H1 (cell line): Measurements from ENCODE around the gene TRABD2B. TPM values are rescaled to one million over a fixed set of nuclear protein-coding genes. Genes with fewer than 3 reads are reported as not detected.
A peak's percentile ranks its signal among the peaks of the same experiment; 100 is the strongest.

Experiments used
- CTCF ChIA-PET: fragments of 300-600 bp; sonication (Branson Sonifier 250); formaldehyde crosslinking; loops from one replicate; lab custom pipeline; 2021; ENCODE audit not compliant: partially characterized antibody; lab: Charles Lee
- POLR2A ChIA-PET: fragments of 300-600 bp; sonication (Branson Sonifier 250); formaldehyde crosslinking; loops from one replicate; lab custom pipeline; 2021; ENCODE audit warnings: inconsistent platforms; ENCODE audit not compliant: partially characterized antibody; lab: Charles Lee
- DNase-seq, 2 experiments: peaks; one replicate each; pipeline versions ENCODE4 v3.0.0 to v3.0.0-alpha.2; 2010 to 2022; ENCODE audit warnings: low spot score in 2 of 2, low read depth in 1 of 2, mixed read lengths in 1 of 2
- FAIRE-seq: peaks from 2 replicates; lab custom pipeline; 2011; peaks lifted over from hg19 to GRCh38; lab: Jason Lieb, UNC
- H2AFZ ChIP-seq: 2 replicates; pipeline ENCODE4 v1.8.1; 2012; ENCODE audit warnings: low read length, inconsistent platforms
- H2AK5ac ChIP-seq: 2 replicates; pipeline ENCODE4 v1.6.1; 2013; ENCODE audit warnings: low read depth, low read length
- H2BK120ac ChIP-seq: replicated peaks from 2 replicates; pipeline ENCODE3; 2013; ENCODE audit warnings: low read depth, low read length, inconsistent platforms
- H2BK12ac ChIP-seq: 2 replicates; pipeline ENCODE4 v1.6.1; 2013; ENCODE audit warnings: low read depth, low read length
- H2BK15ac ChIP-seq: 2 replicates; pipeline ENCODE4 v1.6.1; 2013; ENCODE audit warnings: low read length
- H2BK20ac ChIP-seq: 2 replicates; pipeline ENCODE4 v1.6.1; 2013; ENCODE audit warnings: low read length
- H2BK5ac ChIP-seq: 2 replicates; pipeline ENCODE4 v1.6.1; 2013; ENCODE audit warnings: low read depth, low read length
- H3K14ac ChIP-seq: 2 replicates; pipeline ENCODE4 v1.6.1; 2013; ENCODE audit warnings: inconsistent platforms; ENCODE audit not compliant: insufficient read length
- H3K18ac ChIP-seq: 2 replicates; pipeline ENCODE4 v1.6.1; 2013; ENCODE audit warnings: low read length; ENCODE audit errors: extremely low read depth
- H3K23ac ChIP-seq: 2 replicates; pipeline ENCODE4 v1.6.1; 2013; ENCODE audit warnings: inconsistent platforms; ENCODE audit not compliant: insufficient read length
- H3K23me2 ChIP-seq: 2 replicates; pipeline ENCODE4 v1.6.1; 2013; ENCODE audit warnings: low read depth, low read length
- H3K27ac ChIP-seq: 2 replicates; pipeline ENCODE4 v1.6.1; 2011; ENCODE audit warnings: low read depth, low read length, inconsistent platforms
- H3K27me3 ChIP-seq, 4 experiments: replicated peaks in 1 of 4; 1 replicate in 1 of 4; 2 replicates in 3 of 4; pipeline versions ENCODE4 v1.6.1 to v1.8.1; 2011 to 2013; ENCODE audit warnings: low read length in 3 of 4, mild to moderate bottlenecking in 3 of 4, inconsistent platforms in 2 of 4, mixed read lengths in 2 of 4, moderate library complexity in 1 of 4; ENCODE audit not compliant: control insufficient read depth in 3 of 4, insufficient read depth in 3 of 4; ENCODE audit errors: extremely low read depth in 1 of 4
- H3K36me3 ChIP-seq, 4 experiments: 2 replicates each; pipeline versions ENCODE4 v1.6.1 to v1.8.1; 2011 to 2013; ENCODE audit warnings: mild to moderate bottlenecking in 4 of 4, low read length in 3 of 4, moderate library complexity in 2 of 4, control low read depth in 1 of 4, inconsistent platforms in 1 of 4; ENCODE audit not compliant: insufficient read depth in 4 of 4, control insufficient read depth in 2 of 4
- H3K4ac ChIP-seq: replicated peaks from 2 replicates; pipeline ENCODE3; 2013; ENCODE audit warnings: low read length, low read depth, mixed read lengths, inconsistent platforms; ENCODE audit not compliant: insufficient read length
- H3K4me1 ChIP-seq, 4 experiments: replicated peaks in 1 of 4; 1 replicate in 1 of 4; 2 replicates in 3 of 4; pipeline versions ENCODE4 v1.6.1 to v1.8.1; 2011 to 2013; ENCODE audit warnings: low read length in 3 of 4, inconsistent platforms in 2 of 4, mixed read lengths in 1 of 4; ENCODE audit not compliant: insufficient read depth in 4 of 4, control insufficient read depth in 3 of 4
- H3K4me2 ChIP-seq, 2 experiments: 2 replicates each; pipeline versions ENCODE4 v1.6.1 to v1.8.1; 2011 to 2013; ENCODE audit warnings: low read depth in 2 of 2, low read length in 2 of 2, control low read depth in 1 of 2, inconsistent platforms in 1 of 2, mild to moderate bottlenecking in 1 of 2; ENCODE audit not compliant: insufficient read depth in 1 of 2
- H3K4me3 ChIP-seq, 4 experiments: fragments of 200-600, 300-600 bp in 1 of 4; sonication (generic), shearing (Covaris generic), sonication (Bioruptor Twin) in 1 of 4; 2 replicates each; pipeline versions ENCODE4 v1.5.1 to v1.8.1; 2011 to 2016; ENCODE audit warnings: low read length in 4 of 4, low read depth in 3 of 4, control low read depth in 2 of 4, inconsistent platforms in 2 of 4, mild to moderate bottlenecking in 2 of 4, mixed read lengths in 1 of 4, moderate library complexity in 1 of 4; ENCODE audit not compliant: insufficient read depth in 2 of 4; ENCODE audit errors: extremely low read depth in 1 of 4
- H3K56ac ChIP-seq: replicated peaks from 2 replicates; pipeline ENCODE3; 2013; ENCODE audit warnings: low read depth, mild to moderate bottlenecking, mixed read lengths, low read length, inconsistent platforms; ENCODE audit not compliant: insufficient read length
- H3K79me1 ChIP-seq: 2 replicates; pipeline ENCODE4 v1.6.1; 2013; ENCODE audit warnings: low read depth, low read length, control low read depth
- H3K79me2 ChIP-seq, 2 experiments: 2 replicates each; pipeline versions ENCODE4 v1.6.1 to v1.8.1; 2012 to 2013; ENCODE audit warnings: low read length in 2 of 2, mild to moderate bottlenecking in 2 of 2, inconsistent platforms in 1 of 2; ENCODE audit not compliant: insufficient read depth in 2 of 2, control insufficient read depth in 1 of 2
- H3K9ac ChIP-seq, 4 experiments: replicated peaks in 1 of 4; 1 replicate in 1 of 4; 2 replicates in 3 of 4; pipeline versions ENCODE4 v1.6.1 to v1.8.1; 2011 to 2013; ENCODE audit warnings: low read depth in 3 of 4, low read length in 3 of 4, control low read depth in 2 of 4, mild to moderate bottlenecking in 2 of 4, moderate library complexity in 2 of 4, inconsistent platforms in 1 of 4; ENCODE audit errors: extremely low read depth in 1 of 4
- H3K9me3 ChIP-seq, 2 experiments: 2 replicates each; pipeline versions ENCODE4 v1.6.1 to v1.8.1; 2012 to 2013; ENCODE audit warnings: mild to moderate bottlenecking in 2 of 2, moderate library complexity in 2 of 2, control low read depth in 1 of 2, inconsistent platforms in 1 of 2, low read depth in 1 of 2, low read length in 1 of 2, mixed read lengths in 1 of 2; ENCODE audit not compliant: insufficient read depth in 2 of 2
- H4K20me1 ChIP-seq, 2 experiments: replicated peaks in 1 of 2; 2 replicates each; pipeline versions ENCODE3 to v1.8.1; 2011 to 2013; ENCODE audit warnings: inconsistent platforms in 2 of 2, low read length in 2 of 2, mild to moderate bottlenecking in 1 of 2; ENCODE audit not compliant: insufficient read depth in 2 of 2, control insufficient read depth in 1 of 2
- H4K5ac ChIP-seq: 2 replicates; pipeline ENCODE4 v1.6.1; 2013; ENCODE audit warnings: low read length, low read depth, mixed read lengths, inconsistent platforms; ENCODE audit not compliant: insufficient read length
- H4K8ac ChIP-seq: 2 replicates; pipeline ENCODE4 v1.8.0; 2013; ENCODE audit warnings: mild to moderate bottlenecking, moderate library complexity, low read length, inconsistent platforms; ENCODE audit not compliant: insufficient read depth; ENCODE audit errors: extremely low read depth
- H4K91ac ChIP-seq: replicated peaks from 2 replicates; pipeline ENCODE3; 2013; ENCODE audit warnings: low read length, mixed read lengths, inconsistent platforms; ENCODE audit not compliant: insufficient read length
- RAD21 ChIP-seq, 2 experiments: IDR thresholded peaks in 1 of 2; conservative IDR thresholded peaks in 1 of 2; 2 replicates each; pipeline ENCODE4 v1.6.1; 2011; ENCODE audit warnings: low read depth in 2 of 2, low read length in 2 of 2, improper control_type of control experiment in 1 of 2, inconsistent platforms in 1 of 2, mild to moderate bottlenecking in 1 of 2, moderate library complexity in 1 of 2
- SAP30 ChIP-seq: fragments of 300-600 bp; sonication (generic); IDR thresholded peaks from 2 replicates; pipeline ENCODE4 v1.7.1; 2012; ENCODE audit warnings: low read length, moderate library complexity, mild to moderate bottlenecking, inconsistent platforms; ENCODE audit not compliant: insufficient read depth, insufficient replicate concordance
- WGBS, 2 experiments: shearing (Covaris generic) in 1 of 2; methylation state at CpG; one replicate each; pipeline versions ENCODE4 v1.1.6 to v1.1.7; 2013 to 2015; ENCODE audit warnings: low lambda C conversion rate in 2 of 2, mixed read lengths in 2 of 2, inconsistent platforms in 1 of 2, low coverage in 1 of 2, missing lambda C conversion rate in 1 of 2; ENCODE audit not compliant: insufficient replicate concordance in 2 of 2, insufficient coverage in 1 of 2, insufficient read length in 1 of 2; ENCODE audit errors: extremely low coverage in 1 of 2, missing lambda C conversion rate in 1 of 2; 5-methylcytosine and 5-hydroxymethylcytosine counted together
- polyA plus RNA-seq, 7 experiments: library from polyadenylated mRNA; depleted of rRNA in 3 of 7; stranded (reverse) in 5 of 7; unstranded in 2 of 7; fragments of >200 nt in 5 of 7; fragments of 200-250 nt in 2 of 7; gene quantifications; 1 replicate in 5 of 7; 2 replicates in 1 of 7; 4 replicates in 1 of 7; pipeline versions ENCODE4 v1.2.1 to v1.2.3, GENCODE V29; 2011 to 2013; ENCODE audit warnings: missing spikeins in 2 of 7, mixed read lengths in 2 of 7
- total RNA-seq: library from RNA; stranded (reverse); fragmentation: NEBNext Ultra II Directional; extraction: Animal tissue kit (Norgen Biotek cat#: 25700); gene quantifications from 2 replicates; pipeline ENCODE4 v1.2.1, GENCODE V29; 2021

Gene TRABD2B
- total and polyA plus RNA-seq, 2 of the 8 experiments (the other 6 are each of a cell fraction or from before 2014, with no cell fraction given), result 0.95 to 3.4 TPM

DNA sequence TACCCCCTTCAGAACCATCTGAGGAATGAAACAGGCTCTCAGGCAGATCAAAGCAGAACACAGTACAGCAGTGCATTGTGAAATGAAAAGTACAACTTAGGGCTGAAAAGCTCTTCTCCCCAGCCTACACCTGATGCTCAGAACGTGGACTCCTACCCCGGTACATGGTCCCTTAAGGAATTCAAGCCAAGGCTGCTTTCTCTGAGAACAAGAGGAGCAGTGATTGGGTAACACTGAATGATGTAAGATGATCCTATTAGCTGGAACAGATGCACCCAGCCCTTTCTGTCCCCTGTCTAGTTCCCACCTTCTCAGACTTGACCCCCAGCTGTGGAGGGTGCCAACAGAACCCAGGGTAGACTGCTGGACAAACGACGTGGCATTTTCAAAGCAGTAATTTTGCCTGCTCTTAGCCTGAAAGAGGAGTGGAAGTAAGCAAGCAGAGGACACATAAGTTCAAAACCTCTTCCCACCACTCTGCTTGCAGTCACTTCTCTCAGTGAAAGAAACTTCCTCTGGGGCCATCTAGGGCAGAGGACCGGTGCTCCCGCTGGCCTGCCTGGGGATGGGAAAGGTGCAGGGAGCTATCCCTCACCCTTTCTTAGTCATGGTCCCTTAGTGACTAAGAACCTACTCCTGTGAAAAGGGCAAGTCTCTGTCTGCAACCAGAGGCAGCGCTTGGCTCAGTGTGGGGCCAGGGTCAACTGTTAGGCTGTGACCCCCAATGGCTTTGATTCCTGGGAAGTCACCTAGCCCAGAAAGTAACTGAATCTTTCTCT, 72.7 kb downstream of the TRABD2B start:
- H3K36me3 ChIP-seq, result no peaks in the 10 kb centered on the region
- H3K27me3 ChIP-seq, result no peaks in the 10 kb centered on the region; a peak in 1 of 7 replicates
- no peak overlapping the region for H2AFZ ChIP-seq
- DNase-seq, result no peak
- H3K23ac ChIP-seq, result no peak overlapping the region
- TF ChIP-seq RAD21 (IDR thresholded peaks at IDR 0.05 in 1 of 2, conservative IDR thresholded peaks at IDR 0.05 in 1 of 2; ENCODE audit: low read depth in 2 of 2, low read length in 2 of 2) (0 out of 4 replicates have a peak, but pooled peaks of 1 of the 2 experiments have one; percentile 5), SAP30 (no peak)
- H2BK120ac ChIP-seq, result no peak overlapping the region
- no peak overlapping the region for H2BK20ac ChIP-seq
- no peaks in the 10 kb centered on the region; a peak in 1 of 7 replicates for H3K4me1 ChIP-seq
- CTCF ChIA-PET, result interaction anchor here (1.0 to 1.7 kb wide), 2 partner anchors 8 to 171 kb away, joined by 3 to 7 read pairs; no protein-coding TSS in a partner anchor
- 88% methylated on average over 7 of the region's 7 CpGs; no CpG with 5 or more reads in 1 of the 2 experiments for WGBS, 2 experiments
- no peak overlapping the region for H4K91ac ChIP-seq
- FAIRE-seq, result no peak
- H3K79me1 ChIP-seq, result 0 out of 2 replicates have a peak, but pooled peaks cover 2% of the 10 kb centered on the region
- no peak overlapping the region for H4K5ac ChIP-seq
- no peak overlapping the region for H3K14ac ChIP-seq
- POLR2A ChIA-PET, result no interaction called here
- H3K9me3 ChIP-seq, result no peaks in the 10 kb centered on the region
- H2AK5ac ChIP-seq, result no peak overlapping the region
- no peaks in the 10 kb centered on the region for H3K79me2 ChIP-seq
- no peak overlapping the region for H2BK5ac ChIP-seq
- peak overlapping the region; percentile 28; the same call in 1 of the 2 replicates for H4K8ac ChIP-seq
- H3K9ac ChIP-seq, result no peak overlapping the region
- H3K23me2 ChIP-seq, result no peaks in the 10 kb centered on the region
- H2BK12ac ChIP-seq, result no peak overlapping the region
- no peak overlapping the region for H3K18ac ChIP-seq
- no peak overlapping the region for H3K56ac ChIP-seq
- H3K4ac ChIP-seq, result no peak overlapping the region
- H4K20me1 ChIP-seq, result peaks cover 2% of the 10 kb centered on the region in 2 experiments
- H3K4me2 ChIP-seq, result no peak overlapping the region
- no peak overlapping the region for H3K4me3 ChIP-seq
- H3K27ac ChIP-seq, result no peak overlapping the region
- H2BK15ac ChIP-seq, result no peak overlapping the region
